H54 (cell line): Measurements from ENCODE around the gene SLC26A8.

Source experiments
- DNase-seq: peaks from one replicate; pipeline ENCODE4 v3.0.0; 2011; ENCODE audit warnings: low spot score, mixed read lengths; ENCODE audit not compliant: insufficient read length
- FAIRE-seq: peaks from 3 replicates; lab custom pipeline; 2011; peaks lifted over from hg19 to GRCh38; lab: Jason Lieb, UNC
- POLR2A ChIP-seq: IDR thresholded peaks from 2 replicates; pipeline ENCODE4 v1.6.1; 2011; ENCODE audit warnings: low read depth, mild to moderate bottlenecking, low read length

The SLC26A8 gene

GRCh38 chr6:36023996-36024795 lies at the start of gene SLC26A8:
SLC26A8 (minus strand) TSS chr6:36024641; CDS start chr6:36019707, 4,934 bp downstream.
- TF ChIP-seq POLR2A = no peak
- FAIRE-seq (no peak), DNase-seq (no peak)

- FAIRE-seq (peak; percentile 33), DNase-seq (no peak)
- TF ChIP-seq POLR2A = no peak
These were observed 49.1 kb upstream of the SLC26A8 start for GRCh38 chr6:36073587-36073986.

DNA sequence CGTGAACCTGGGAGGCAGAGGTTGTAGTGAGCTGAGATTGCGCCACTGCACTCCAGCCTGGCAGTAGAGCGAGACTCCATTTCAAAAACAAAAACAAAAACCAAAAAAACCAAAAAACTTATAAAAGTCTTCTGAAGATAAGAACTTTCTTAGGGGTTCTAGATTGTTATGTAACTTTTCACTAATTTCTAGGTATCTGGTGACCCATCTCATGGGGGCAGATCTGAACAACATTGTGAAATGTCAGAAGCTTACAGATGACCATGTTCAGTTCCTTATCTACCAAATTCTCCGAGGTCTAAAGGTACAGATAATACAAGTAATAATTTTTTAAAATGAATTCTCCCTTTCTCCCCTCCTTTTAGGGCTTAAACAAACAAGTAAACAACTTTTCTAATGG lies 48.2 kb upstream of the SLC26A8 start:
- TF ChIP-seq POLR2A = no peak
- no peak for DNase-seq
- no peak for FAIRE-seq

DNA sequence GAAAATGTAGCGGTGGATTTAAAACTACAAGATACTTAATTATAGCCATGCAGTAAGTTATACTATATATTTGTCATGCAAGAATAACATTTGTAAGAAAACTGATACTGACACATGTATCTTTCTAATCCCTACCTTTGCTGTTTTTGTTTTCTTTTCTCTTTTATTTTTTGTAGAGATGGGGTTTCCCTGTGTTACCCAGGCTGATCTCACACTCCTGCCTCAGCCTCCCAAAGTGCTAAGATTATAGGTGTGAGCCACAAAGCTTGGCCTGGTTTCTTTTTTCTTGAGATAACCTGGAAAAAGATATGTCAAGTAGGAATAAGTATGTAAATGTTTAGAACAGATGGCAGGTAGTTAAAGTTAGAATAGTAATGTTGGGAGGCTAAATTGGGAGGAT lies 47.3 kb upstream of the SLC26A8 start:
- no peak for DNase-seq
- no peak for FAIRE-seq
- no peak for TF ChIP-seq POLR2A

DNA sequence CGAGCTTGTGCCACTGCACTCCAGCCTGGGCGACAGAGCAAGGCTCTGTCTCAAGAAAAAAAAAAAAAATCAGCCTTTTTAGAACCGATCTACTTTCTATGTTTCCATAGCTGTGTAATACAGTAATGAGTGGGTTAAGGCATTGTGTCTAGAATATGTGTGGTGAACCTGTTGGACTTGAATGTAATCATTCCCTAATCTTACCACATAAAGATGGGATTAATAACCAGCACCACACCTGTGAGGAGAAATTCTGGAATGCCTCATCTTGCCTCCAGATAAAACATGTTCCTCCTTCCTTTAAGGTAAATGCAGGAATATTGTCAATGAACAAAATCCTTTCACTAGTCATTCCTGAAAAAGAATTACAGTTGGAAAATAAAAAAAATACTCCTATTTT lies 46.8 kb upstream of the SLC26A8 start:
- FAIRE-seq (no peak), DNase-seq (no peak)
- TF ChIP-seq POLR2A = no peak

DNA sequence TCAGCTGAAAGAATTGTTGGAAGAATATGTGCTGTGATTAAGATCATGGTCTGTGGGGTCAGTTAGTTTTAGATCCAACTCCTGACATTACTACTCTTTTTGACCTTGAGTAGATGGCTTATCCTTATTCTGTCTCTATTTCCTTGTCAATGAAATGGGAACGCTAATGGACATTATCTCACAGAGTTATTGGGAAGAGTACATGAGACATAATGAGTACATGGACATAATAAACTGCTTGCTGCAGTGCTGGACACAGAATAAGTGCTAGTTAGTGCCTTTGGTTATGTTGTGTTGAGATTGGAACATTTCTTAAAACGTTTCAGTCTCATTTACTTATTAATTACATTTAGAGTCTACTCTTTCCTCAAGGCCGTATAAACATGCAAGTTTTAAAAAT lies 45.8 kb upstream of the SLC26A8 start:
- DNase-seq (no peak), FAIRE-seq (peak; percentile 84)
- no peak for TF ChIP-seq POLR2A

- FAIRE-seq (no peak), DNase-seq (no peak)
- TF ChIP-seq POLR2A = no peak
These were observed 45.1 kb upstream of the SLC26A8 start for GRCh38 chr6:36069573-36069972.

DNA sequence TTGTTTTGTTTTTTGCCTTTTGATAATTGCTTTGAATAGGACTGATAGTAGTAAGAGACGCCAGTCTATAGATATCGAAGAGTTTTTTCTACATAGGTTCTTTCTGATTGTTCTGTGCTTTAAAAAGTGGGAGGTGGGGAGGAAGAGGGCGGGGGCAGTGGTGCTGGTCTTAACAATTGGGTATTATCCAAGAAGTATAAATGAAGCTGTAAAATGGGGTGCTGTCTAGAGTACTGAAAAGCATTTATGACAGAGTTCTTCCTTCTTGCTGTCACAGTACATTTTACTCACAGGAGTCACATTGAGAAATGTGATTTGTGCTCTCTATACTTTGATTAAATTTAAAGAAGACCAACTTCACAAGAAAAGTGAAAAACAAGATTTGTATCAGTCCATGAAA lies 44.1 kb upstream of the SLC26A8 start:
- TF ChIP-seq POLR2A = no peak
- DNase-seq = no peak
- FAIRE-seq = no peak

DNA sequence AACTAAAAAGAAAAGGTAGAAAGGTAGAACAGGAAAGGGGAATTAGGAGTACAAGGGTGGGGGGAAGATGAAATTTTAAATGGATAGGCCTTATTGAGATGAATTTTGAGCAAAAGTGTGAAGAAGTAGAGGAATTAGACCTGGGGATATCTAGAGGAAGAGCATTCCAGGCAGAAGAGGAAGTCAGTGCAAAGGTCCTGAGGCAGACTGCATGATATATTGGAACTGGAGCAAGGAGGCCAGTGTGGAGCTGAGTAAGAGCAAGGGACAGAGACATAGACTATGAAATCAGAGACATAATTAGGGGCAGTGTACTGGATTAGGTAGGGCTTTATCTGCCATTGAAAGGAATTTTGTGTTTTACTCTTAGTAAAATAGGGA lies 43.6 kb upstream of the SLC26A8 start:
- TF ChIP-seq POLR2A = no peak
- DNase-seq = no peak
- no peak for FAIRE-seq

GRCh38 chr6:36067374-36068011 lies 43.1 kb upstream of the SLC26A8 start:
- TF ChIP-seq POLR2A = no peak
- FAIRE-seq (peak; percentile 81), DNase-seq (no peak)

GRCh38 chr6:36066817-36067216 lies 42.4 kb upstream of the SLC26A8 start:
- FAIRE-seq (no peak), DNase-seq (no peak)
- TF ChIP-seq POLR2A = no peak

GRCh38 chr6:36065916-36066315 lies 41.5 kb upstream of the SLC26A8 start:
- no peak for TF ChIP-seq POLR2A
- DNase-seq (no peak), FAIRE-seq (peak; percentile 41)

DNA sequence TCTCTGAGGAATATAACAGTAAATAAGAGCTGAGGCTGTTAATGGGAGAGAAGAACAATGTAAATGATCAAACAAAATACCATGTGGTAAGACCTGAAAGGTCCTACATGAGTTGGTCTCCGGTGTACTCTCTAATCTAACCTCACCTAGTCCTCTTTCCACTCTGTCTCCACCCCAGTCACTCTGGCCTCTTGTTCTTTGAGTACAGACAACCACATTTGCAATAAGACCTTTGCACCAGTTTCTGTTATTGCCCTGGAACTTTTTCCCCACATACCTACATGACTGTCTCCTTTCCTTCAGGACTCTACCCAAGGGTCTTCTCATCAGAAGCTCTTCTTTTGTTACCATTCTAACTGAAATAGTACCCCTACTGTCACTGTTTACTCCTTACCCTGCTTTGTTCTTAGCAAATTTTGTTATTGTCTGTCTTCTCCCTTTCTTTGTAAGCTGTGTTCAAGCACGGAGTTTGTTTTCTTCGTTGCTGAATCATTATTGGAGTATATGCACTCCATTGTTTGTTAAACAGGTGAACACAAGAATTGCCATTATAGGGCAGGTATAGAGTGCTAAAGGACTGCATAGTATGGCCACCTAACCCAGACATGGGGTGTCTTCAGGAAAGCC lies 40.4 kb upstream of the SLC26A8 start:
- FAIRE-seq (no peak), DNase-seq (no peak)
- no peak for TF ChIP-seq POLR2A

- no peak for DNase-seq
- FAIRE-seq = no peak
- no peak for TF ChIP-seq POLR2A
These were observed 39.0 kb upstream of the SLC26A8 start for GRCh38 chr6:36063318-36064060.
